ENCODE results near the gene CNTNAP4. TPM values are rescaled to one million over a fixed set of nuclear protein-coding genes. Genes with fewer than 3 reads are reported as not detected.
A peak's percentile ranks its signal among the peaks of the same experiment; 100 is the strongest.

CNTNAP4 gene
- total RNA-seq, 1 experiment from 2014 or later = not detected

GRCh38 chr16:76311260-76311659, 34.1 kb downstream of the CNTNAP4 start:
- no peaks in the 10 kb centered on the region for H3K4me1 Mint-ChIP-seq
- no peaks in the 10 kb centered on the region for H3K27me3 Mint-ChIP-seq (ENCODE audit: low read depth)
- no peak overlapping the region for H3K4me3 Mint-ChIP-seq
- peaks cover 44% of the 10 kb centered on the region for H3K9me3 Mint-ChIP-seq
- TF ChIP-seq NR3C1 (CRISPR knock-in tag; conservative IDR thresholded peaks at IDR 0.05; ENCODE audit: low read depth) = no peak
- no peak for TF ChIP-seq FOXJ3 (CRISPR knock-in tag; IDR thresholded peaks at IDR 0.05; ENCODE audit: borderline replicate concordance)
- no peak for TF ChIP-seq NR2C2 (CRISPR knock-in tag; IDR thresholded peaks at IDR 0.05)
- TF ChIP-seq ELF4 (CRISPR knock-in tag; IDR thresholded peaks at IDR 0.05; ENCODE audit: low read depth) = no peak
- TF ChIP-seq GTF2I (CRISPR knock-in tag; conservative IDR thresholded peaks at IDR 0.05) = no peak
- no peak for TF ChIP-seq CREM (CRISPR knock-in tag; IDR thresholded peaks at IDR 0.05)
- TF ChIP-seq MLX (CRISPR knock-in tag; IDR thresholded peaks at IDR 0.05) = no peak
- TF ChIP-seq HMGXB4 (CRISPR knock-in tag; IDR thresholded peaks at IDR 0.05) = no peak
- no peak for TF ChIP-seq USF1 (CRISPR knock-in tag; IDR thresholded peaks at IDR 0.05)
- H3K36me3 Mint-ChIP-seq = peaks cover 11% of the 10 kb centered on the region
- CTCF ChIA-PET = no interaction called here
- POLR2A ChIA-PET = no interaction called here
- ATAC-seq (no peak), DNase-seq (ENCODE audit: low spot score) (no peak)
- H3K27ac Mint-ChIP-seq = no peak overlapping the region

GRCh38 chr16:76318565-76318964, 41.4 kb downstream of the CNTNAP4 start:
- ChIA-PET CTCF (no interaction called here), POLR2A (no interaction called here)
- TF ChIP-seq HMGA2 (CRISPR knock-in tag; IDR thresholded peaks at IDR 0.05) = peak; percentile 95
- no peak for TF ChIP-seq ZNF416 (CRISPR knock-in tag; IDR thresholded peaks at IDR 0.05)
- Mint-ChIP-seq H3K27ac (no peak overlapping the region), H3K27me3 (ENCODE audit: low read depth) (peaks cover 2% of the 10 kb centered on the region), H3K4me1 (no peaks in the 10 kb centered on the region), H3K36me3 (peaks cover 19% of the 10 kb centered on the region), H3K9me3 (peaks cover 42% of the 10 kb centered on the region), H3K4me3 (no peak overlapping the region)
- ATAC-seq (no peak), DNase-seq (ENCODE audit: low spot score) (no peak)

- H3K27ac Mint-ChIP-seq = no peak overlapping the region
- POLR2A ChIA-PET = no interaction called here
- H3K27me3 Mint-ChIP-seq (ENCODE audit: low read depth) = peaks cover 3% of the 10 kb centered on the region; the same call in 1 of the 2 replicates
- DNase-seq (ENCODE audit: low spot score) (no peak), ATAC-seq (no peak)
- no peak overlapping the region for H3K4me3 Mint-ChIP-seq
- H3K9me3 Mint-ChIP-seq = peaks cover 53% of the 10 kb centered on the region
- H3K36me3 Mint-ChIP-seq = peaks cover 20% of the 10 kb centered on the region
- CTCF ChIA-PET = no interaction called here
- no peaks in the 10 kb centered on the region for H3K4me1 Mint-ChIP-seq
- TF ChIP-seq ZBTB43 (CRISPR knock-in tag; IDR thresholded peaks at IDR 0.05) = no peak
- TF ChIP-seq ZNF232 (CRISPR knock-in tag; IDR thresholded peaks at IDR 0.05) = no peak
- no peak for TF ChIP-seq ZNF512 (CRISPR knock-in tag; IDR thresholded peaks at IDR 0.05; ENCODE audit: borderline replicate concordance)
- TF ChIP-seq ZNF281 (CRISPR knock-in tag; IDR thresholded peaks at IDR 0.05) = no peak
- no peak for TF ChIP-seq ZNF671 (CRISPR knock-in tag; IDR thresholded peaks at IDR 0.05)
- TF ChIP-seq PRDM15 (CRISPR knock-in tag; IDR thresholded peaks at IDR 0.05) = no peak
- no peak for TF ChIP-seq ZNF317 (CRISPR knock-in tag; IDR thresholded peaks at IDR 0.05; ENCODE audit: borderline replicate concordance, low read depth)
- no peak for TF ChIP-seq PREB (CRISPR knock-in tag; IDR thresholded peaks at IDR 0.05; ENCODE audit: borderline replicate concordance)
Measured at GRCh38 chr16:76329106-76329505, 51.9 kb downstream of the CNTNAP4 start.

Measured in WTC11 (cell line).